T-helper 17 cell (primary cell): Measurements from ENCODE around the gene CLIP4. TPM values are rescaled to one million over a fixed set of nuclear protein-coding genes. Genes with fewer than 3 reads are reported as not detected.
"Not testable (repeated sequence)": the region's sequence is repeated elsewhere in the genome, so short reads cannot be mapped to it uniquely, and the experiment has no call there.

Source experiments
- ATAC-seq: fragments of 150-1000 bp; cut with Tn5 transposase; 2 replicates; pipeline ENCODE4 v1.10.0; 2021; ENCODE audit warnings: mild to moderate bottlenecking, moderate library complexity
- DNase-seq, 3 donors: peaks; one replicate each; pipeline versions ENCODE4 v3.0.0 to v3.0.0-alpha.2; 2020 to 2021
- H3K9me3 ChIP-seq: one replicate; pipeline ENCODE4 v1.7.0; 2013; ENCODE audit warnings: low read length, mild to moderate bottlenecking; ENCODE audit not compliant: control insufficient read depth, poor library complexity, severe bottlenecking
- H3K27ac Mint-ChIP-seq: one replicate; pipeline ENCODE4 v1.8.0; 2022; ENCODE audit warnings: mild to moderate bottlenecking, moderate library complexity, mixed read lengths
- H3K27me3 Mint-ChIP-seq: one replicate; pipeline ENCODE4 v1.8.0; 2022; ENCODE audit warnings: mixed read lengths
- H3K36me3 Mint-ChIP-seq: one replicate; pipeline ENCODE4 v1.8.0; 2022; ENCODE audit warnings: low read depth, mixed read lengths
- H3K4me1 Mint-ChIP-seq: one replicate; pipeline ENCODE4 v1.8.0; 2022; ENCODE audit warnings: mild to moderate bottlenecking, mixed read lengths
- H3K4me3 Mint-ChIP-seq: one replicate; pipeline ENCODE4 v1.8.0; 2022; ENCODE audit warnings: mild to moderate bottlenecking, moderate library complexity, mixed read lengths
- total RNA-seq, 4 donors: library from RNA in 2 of 4; stranded (reverse) in 2 of 4; gene quantifications; one replicate each; pipeline ENCODE4 v1.2.3 and lab custom pipeline; 2022 to 2026

CLIP4 gene
- total RNA-seq, 2 donors from 2014 or later, result 36.8 to 41.6 TPM

- no peaks in the 10 kb centered on the region for H3K9me3 ChIP-seq
- Mint-ChIP-seq H3K27ac (no peak overlapping the region), H3K4me3 (no peak overlapping the region), H3K4me1 (no peaks in the 10 kb centered on the region), H3K36me3 (no peaks in the 10 kb centered on the region), H3K27me3 (no peaks in the 10 kb centered on the region)
- ATAC-seq (no peak), DNase-seq (no peak)
Measured at GRCh38 chr2:29079887-29080286, 35.3 kb upstream of the CLIP4 start.

GRCh38 chr2:29080886-29081743 is 34.1 kb upstream of the CLIP4 start:
- Mint-ChIP-seq H3K4me1 (no peaks in the 10 kb centered on the region), H3K4me3 (no peak overlapping the region), H3K27me3 (no peaks in the 10 kb centered on the region), H3K27ac (no peak overlapping the region), H3K36me3 (no peaks in the 10 kb centered on the region)
- ATAC-seq (no peak), DNase-seq (no peak)
- no peaks in the 10 kb centered on the region for H3K9me3 ChIP-seq

- no peaks in the 10 kb centered on the region for H3K9me3 ChIP-seq
- Mint-ChIP-seq H3K4me3 (no peak overlapping the region), H3K36me3 (no peaks in the 10 kb centered on the region), H3K4me1 (no peaks in the 10 kb centered on the region), H3K27ac (no peak overlapping the region), H3K27me3 (peaks cover 14% of the 10 kb centered on the region)
- DNase-seq (no peak), ATAC-seq (no peak)
Measured at GRCh38 chr2:29082804-29083495, 32.3 kb upstream of the CLIP4 start.

DNA sequence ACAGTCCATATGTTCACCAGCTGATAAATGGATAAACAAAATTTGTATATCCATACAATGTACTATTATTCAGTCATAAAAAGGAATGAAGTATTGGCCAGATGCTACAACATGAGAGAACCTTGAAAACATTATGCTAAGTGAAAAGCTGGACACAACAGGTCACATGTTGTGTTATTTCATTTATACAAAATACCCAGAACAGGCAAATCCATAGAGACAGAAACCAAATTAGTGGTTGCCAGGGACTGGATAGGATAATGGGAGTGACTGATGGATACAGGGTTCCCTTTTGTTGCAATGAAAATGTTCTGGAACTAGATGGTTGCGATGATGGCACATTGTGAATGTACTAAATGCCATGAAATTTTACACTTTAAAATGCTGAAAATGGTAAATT is 30.7 kb upstream of the CLIP4 start:
- no peaks in the 10 kb centered on the region for H3K4me1 Mint-ChIP-seq
- ATAC-seq, result no peak
- no peak for DNase-seq
- H3K27ac Mint-ChIP-seq, result no peak overlapping the region
- no peak overlapping the region for H3K4me3 Mint-ChIP-seq
- peaks cover 21% of the 10 kb centered on the region for H3K27me3 Mint-ChIP-seq
- H3K36me3 Mint-ChIP-seq, result no peaks in the 10 kb centered on the region
- H3K9me3 ChIP-seq, result no peaks in the 10 kb centered on the region

DNA sequence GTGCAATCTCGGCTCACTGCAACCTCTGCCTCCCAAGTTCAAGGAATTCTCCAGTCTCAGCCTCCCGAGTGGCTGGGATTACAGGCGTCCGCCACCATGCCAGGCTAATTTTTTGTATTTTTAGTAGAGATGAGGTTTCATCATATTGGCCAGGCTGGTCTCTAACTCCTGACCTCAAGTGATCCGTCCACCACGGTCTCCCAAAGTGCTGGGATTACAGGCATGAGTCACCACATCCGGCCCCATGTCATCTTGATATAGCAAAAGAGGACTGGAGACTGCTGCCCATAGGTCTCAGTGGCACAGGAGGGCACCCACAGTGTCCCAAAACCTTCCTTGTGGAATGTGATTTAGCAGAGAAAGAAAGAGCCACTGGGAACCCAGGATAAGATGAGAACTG is 24.9 kb upstream of the CLIP4 start:
- ATAC-seq, H3K27ac Mint-ChIP-seq, DNase-seq, H3K9me3 ChIP-seq, H3K4me1 Mint-ChIP-seq, H3K36me3 Mint-ChIP-seq, H3K4me3 Mint-ChIP-seq: not testable (repeated sequence)
- H3K27me3 Mint-ChIP-seq, result peaks cover 29% of the 10 kb centered on the region

GRCh38 chr2:29096969-29097368 is 18.2 kb upstream of the CLIP4 start:
- ATAC-seq, result no peak
- DNase-seq, result no peak
- Mint-ChIP-seq H3K27me3 (no peaks in the 10 kb centered on the region), H3K27ac (no peak overlapping the region), H3K4me1 (no peaks in the 10 kb centered on the region), H3K36me3 (no peaks in the 10 kb centered on the region), H3K4me3 (no peak overlapping the region)
- H3K9me3 ChIP-seq, result no peaks in the 10 kb centered on the region

- H3K4me3 Mint-ChIP-seq, result no peak overlapping the region
- DNase-seq (no peak), ATAC-seq (no peak)
- H3K27me3 Mint-ChIP-seq, result no peaks in the 10 kb centered on the region
- no peak overlapping the region for H3K27ac Mint-ChIP-seq
- H3K9me3 ChIP-seq, result no peaks in the 10 kb centered on the region
- peaks cover 4% of the 10 kb centered on the region for H3K4me1 Mint-ChIP-seq
- H3K36me3 Mint-ChIP-seq, result no peaks in the 10 kb centered on the region
Measured at GRCh38 chr2:29097569-29097968, 17.6 kb upstream of the CLIP4 start.

GRCh38 chr2:29100564-29100963 is 14.7 kb upstream of the CLIP4 start:
- Mint-ChIP-seq H3K4me1 (peaks cover 6% of the 10 kb centered on the region), H3K27ac (no peak overlapping the region), H3K27me3 (no peaks in the 10 kb centered on the region), H3K36me3 (peaks cover 2% of the 10 kb centered on the region), H3K4me3 (no peak overlapping the region)
- no peaks in the 10 kb centered on the region for H3K9me3 ChIP-seq
- DNase-seq (no peak), ATAC-seq (no peak)

DNA sequence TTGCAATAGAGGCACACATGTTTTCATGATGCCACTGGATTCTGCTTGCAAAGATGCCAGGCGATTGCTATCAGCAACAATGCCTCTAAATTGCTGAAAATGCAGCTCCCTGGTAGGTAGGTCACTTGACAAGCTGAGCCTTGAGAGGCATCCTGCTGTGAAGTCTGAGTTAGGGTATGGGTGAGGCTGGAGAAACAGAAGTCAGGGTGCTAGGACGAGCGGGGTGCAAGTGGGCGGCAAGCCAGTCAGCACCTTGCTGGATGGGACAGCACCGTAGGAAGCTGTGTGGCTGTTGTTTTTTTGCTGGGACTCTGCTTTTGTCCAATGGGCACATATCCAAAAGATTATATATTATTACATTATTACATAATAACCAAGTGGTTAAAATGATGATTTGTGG is 10.5 kb upstream of the CLIP4 start:
- H3K27me3 Mint-ChIP-seq, result no peaks in the 10 kb centered on the region
- ATAC-seq (no peak), DNase-seq (no peak)
- no peak overlapping the region for H3K27ac Mint-ChIP-seq
- peaks cover 7% of the 10 kb centered on the region for H3K4me1 Mint-ChIP-seq
- H3K9me3 ChIP-seq, result no peaks in the 10 kb centered on the region
- peaks cover 2% of the 10 kb centered on the region for H3K36me3 Mint-ChIP-seq
- no peak overlapping the region for H3K4me3 Mint-ChIP-seq

GRCh38 chr2:29105375-29105774 is 9.8 kb upstream of the CLIP4 start:
- H3K9me3 ChIP-seq, result no peaks in the 10 kb centered on the region
- ATAC-seq (no peak), DNase-seq (no peak)
- H3K27ac Mint-ChIP-seq, result no peak overlapping the region
- no peak overlapping the region for H3K4me3 Mint-ChIP-seq
- no peaks in the 10 kb centered on the region for H3K27me3 Mint-ChIP-seq
- H3K4me1 Mint-ChIP-seq, result peaks cover 7% of the 10 kb centered on the region
- peaks cover 2% of the 10 kb centered on the region for H3K36me3 Mint-ChIP-seq

GRCh38 chr2:29106256-29106655 is 9.0 kb upstream of the CLIP4 start:
- DNase-seq, result no peak
- Mint-ChIP-seq H3K27ac (no peak overlapping the region), H3K27me3 (no peaks in the 10 kb centered on the region), H3K36me3 (peaks cover 2% of the 10 kb centered on the region), H3K4me1 (peaks cover 7% of the 10 kb centered on the region), H3K4me3 (no peak overlapping the region)
- no peaks in the 10 kb centered on the region for H3K9me3 ChIP-seq
- ATAC-seq, result no peak

DNA sequence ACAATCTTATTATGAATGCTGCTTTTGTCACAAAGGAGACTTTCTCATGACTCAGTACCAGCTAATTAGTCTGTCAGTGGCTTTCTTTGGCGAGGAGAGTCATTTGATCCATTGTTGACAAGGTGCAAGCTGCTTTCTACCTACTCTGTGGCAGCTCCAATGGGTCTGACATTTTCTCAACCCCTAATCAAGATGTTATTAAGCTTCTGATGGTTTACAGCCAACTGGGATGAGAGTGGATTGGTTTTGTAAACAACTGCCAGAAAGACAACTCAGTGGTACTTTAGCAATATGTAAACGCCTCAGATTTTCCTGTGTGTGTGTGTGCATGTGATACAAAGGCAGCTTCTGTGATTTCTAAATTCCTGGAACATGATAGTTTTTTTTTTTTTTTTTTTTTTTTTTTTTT is 8.2 kb upstream of the CLIP4 start:
- no peak for ATAC-seq
- peaks cover 7% of the 10 kb centered on the region for H3K4me1 Mint-ChIP-seq
- no peak overlapping the region for H3K27ac Mint-ChIP-seq
- no peaks in the 10 kb centered on the region for H3K9me3 ChIP-seq
- H3K27me3 Mint-ChIP-seq, result no peaks in the 10 kb centered on the region
- peaks cover 2% of the 10 kb centered on the region for H3K36me3 Mint-ChIP-seq
- no peak overlapping the region for H3K4me3 Mint-ChIP-seq
- DNase-seq, result no peak

DNA sequence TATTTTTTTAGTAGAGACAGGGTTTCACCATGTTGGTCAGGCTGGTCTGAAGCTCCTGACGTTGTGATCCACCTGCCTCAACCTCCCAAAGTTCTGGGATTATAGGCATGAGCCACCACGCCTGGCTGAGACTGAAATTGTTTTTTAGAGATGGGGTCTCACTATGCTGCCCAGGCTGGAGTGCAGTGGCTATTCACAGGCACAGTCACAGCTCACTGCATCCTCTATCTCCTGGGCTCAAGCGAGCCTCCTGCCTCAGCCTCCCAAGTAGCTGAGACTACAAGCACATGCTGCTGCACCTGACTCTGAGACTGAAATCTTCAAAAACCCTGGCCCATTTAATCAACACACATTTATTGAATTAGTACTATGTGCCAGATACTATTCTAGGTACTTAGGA is 7.7 kb upstream of the CLIP4 start:
- not testable (repeated sequence) for ATAC-seq, H3K4me1 Mint-ChIP-seq, H3K4me3 Mint-ChIP-seq, H3K27ac Mint-ChIP-seq, H3K27me3 Mint-ChIP-seq, H3K36me3 Mint-ChIP-seq, DNase-seq, H3K9me3 ChIP-seq

DNA sequence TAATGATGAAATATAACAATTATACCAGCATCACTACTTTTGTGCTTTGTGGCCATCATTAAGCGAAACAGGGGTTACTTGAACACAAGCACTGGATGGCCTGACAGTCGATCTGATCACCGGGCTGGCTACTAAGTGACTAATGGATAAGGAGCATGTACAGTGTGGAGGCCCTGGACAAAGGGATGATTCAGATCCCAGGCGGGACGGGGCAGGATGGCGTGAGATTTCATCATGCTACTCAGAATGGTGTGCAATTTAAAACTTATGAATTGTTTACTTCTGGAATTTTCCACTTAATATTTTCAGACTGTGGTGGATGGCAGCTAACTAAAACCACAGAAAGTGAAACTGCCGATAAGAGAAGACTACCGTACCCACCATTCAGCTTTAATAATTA is 7.0 kb upstream of the CLIP4 start:
- no peak for DNase-seq
- peaks cover 2% of the 10 kb centered on the region for H3K36me3 Mint-ChIP-seq
- no peaks in the 10 kb centered on the region for H3K9me3 ChIP-seq
- H3K27ac Mint-ChIP-seq, result no peak overlapping the region
- no peaks in the 10 kb centered on the region for H3K27me3 Mint-ChIP-seq
- H3K4me3 Mint-ChIP-seq, result no peak overlapping the region
- H3K4me1 Mint-ChIP-seq, result peaks cover 4% of the 10 kb centered on the region
- no peak for ATAC-seq
